ENCODE data around the gene ZSCAN26.
A peak's percentile ranks its signal among the peaks of the same experiment; 100 is the strongest.

The ZSCAN26 gene

GRCh38 chr6:28266962-28267694, at the start of gene ZSCAN26:
TSS of gene ZSCAN26 (plus strand) at chr6:28267143. CDS start at chr6:28271920, 4,777 bp downstream.
- TF ChIP-seq CTCF (IDR thresholded peaks at IDR 0.05; ENCODE audit: low read depth, low read length), result no peak
- H3K4me3 ChIP-seq (replicated peaks in 1 of 2; ENCODE audit: low read depth in 2 of 2, low read length in 2 of 2), result peak within 1 kb of the TSS; percentile 52 to 72

GRCh38 chr6:28217890-28218289, 49.1 kb upstream of the ZSCAN26 start:
- no peak for DNase-seq (ENCODE audit: low read depth in 2 of 2)
- no peak for TF ChIP-seq CTCF (IDR thresholded peaks at IDR 0.05; ENCODE audit: low read depth, low read length)
- no peak overlapping the region for H3K4me3 ChIP-seq (replicated peaks in 1 of 2; ENCODE audit: low read depth in 2 of 2, low read length in 2 of 2)

More at GRCh38 chr6:28266962-28267694, at the start of gene ZSCAN26:
- peak; percentile 91 to 93 for DNase-seq (ENCODE audit: low read depth in 2 of 2)

- peak overlapping the region; percentile 58 for H3K4me3 ChIP-seq (replicated peaks in 1 of 2; ENCODE audit: low read depth in 2 of 2, low read length in 2 of 2)
- DNase-seq (ENCODE audit: low read depth in 2 of 2), result peak; percentile 68 to 70
- no peak for TF ChIP-seq CTCF (IDR thresholded peaks at IDR 0.05; ENCODE audit: low read depth, low read length)
These were observed 48.4 kb upstream of the ZSCAN26 start for GRCh38 chr6:28218312-28219248.

- TF ChIP-seq CTCF (IDR thresholded peaks at IDR 0.05; ENCODE audit: low read depth, low read length), result no peak
These were observed 46.4 kb upstream of the ZSCAN26 start for GRCh38 chr6:28220257-28221133.

GRCh38 chr6:28224131-28225055, 42.5 kb upstream of the ZSCAN26 start:
- no peak for TF ChIP-seq CTCF (IDR thresholded peaks at IDR 0.05; ENCODE audit: low read depth, low read length)
- DNase-seq (ENCODE audit: low read depth in 2 of 2), result no peak
- H3K4me3 ChIP-seq (replicated peaks in 1 of 2; ENCODE audit: low read depth in 2 of 2, low read length in 2 of 2), result peak overlapping the region; percentile 74 to 84

More at GRCh38 chr6:28220257-28221133, 46.4 kb upstream of the ZSCAN26 start:
- H3K4me3 ChIP-seq (replicated peaks in 1 of 2; ENCODE audit: low read depth in 2 of 2, low read length in 2 of 2), result no peak overlapping the region
- DNase-seq (ENCODE audit: low read depth in 2 of 2), result no peak

Measured in cardiac fibroblast (primary cell).